GM18499 (cell line): Measurements from ENCODE around the gene PDE7B.
"Not testable (repeated sequence)": the region's sequence is repeated elsewhere in the genome, so short reads cannot be mapped to it uniquely, and the experiment has no call there.

Source experiments
- ATAC-seq: cut with Tn5 transposase; IDR thresholded peaks from one replicate; pipeline ENCODE4 v1.9.1; 2021; ENCODE audit warnings: moderate number of reproducible peaks; ENCODE audit not compliant: insufficient read depth, unreplicated experiment

PDE7B gene

DNA sequence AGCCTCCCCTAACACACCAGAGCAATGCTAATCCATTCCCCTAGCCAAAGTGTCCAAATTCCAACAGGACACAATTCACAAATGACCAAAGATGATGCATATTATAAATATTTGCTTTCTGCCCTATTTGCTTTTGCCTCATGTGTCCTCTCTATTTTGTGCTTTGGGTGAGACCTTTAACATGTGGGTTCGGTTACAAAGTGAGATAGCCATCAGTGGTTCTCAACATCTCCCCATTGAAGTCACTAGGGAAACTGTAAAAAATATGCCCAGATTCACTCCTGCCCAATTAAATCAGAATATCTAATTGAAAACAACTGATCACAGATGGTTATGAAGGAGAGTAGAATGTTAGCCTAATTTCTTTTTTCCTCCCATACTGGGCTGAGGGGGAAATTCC is 239.4 kb downstream of the PDE7B start:
- ATAC-seq = no peak

- ATAC-seq = no peak
These were observed 241.4 kb downstream of the PDE7B start for GRCh38 chr6:136092897-136093296.

- ATAC-seq = no peak
These were observed 242.3 kb downstream of the PDE7B start for GRCh38 chr6:136093835-136094234.

DNA sequence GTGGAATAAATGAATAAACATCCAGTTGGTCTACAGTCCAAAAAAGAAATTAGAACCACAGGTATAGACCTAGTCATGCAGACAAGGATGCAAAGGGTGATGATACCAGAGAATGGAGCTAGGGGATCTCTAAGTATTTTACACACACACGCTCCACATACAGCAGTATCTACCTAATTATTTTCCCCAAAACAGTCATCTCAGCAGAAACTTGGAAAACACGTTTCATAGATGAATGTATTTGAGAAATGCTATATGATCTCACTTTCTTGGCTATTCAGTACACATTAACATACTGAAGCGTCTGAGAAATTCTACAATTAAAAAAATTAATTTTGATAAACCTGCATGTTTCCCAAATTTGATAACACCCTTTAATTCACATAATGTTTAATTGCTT is 243.3 kb downstream of the PDE7B start:
- ATAC-seq = no peak

GRCh38 chr6:136095986-136096385 is 244.5 kb downstream of the PDE7B start:
- ATAC-seq = no peak

- no peak for ATAC-seq
These were observed 251.6 kb downstream of the PDE7B start for GRCh38 chr6:136102991-136103688.

DNA sequence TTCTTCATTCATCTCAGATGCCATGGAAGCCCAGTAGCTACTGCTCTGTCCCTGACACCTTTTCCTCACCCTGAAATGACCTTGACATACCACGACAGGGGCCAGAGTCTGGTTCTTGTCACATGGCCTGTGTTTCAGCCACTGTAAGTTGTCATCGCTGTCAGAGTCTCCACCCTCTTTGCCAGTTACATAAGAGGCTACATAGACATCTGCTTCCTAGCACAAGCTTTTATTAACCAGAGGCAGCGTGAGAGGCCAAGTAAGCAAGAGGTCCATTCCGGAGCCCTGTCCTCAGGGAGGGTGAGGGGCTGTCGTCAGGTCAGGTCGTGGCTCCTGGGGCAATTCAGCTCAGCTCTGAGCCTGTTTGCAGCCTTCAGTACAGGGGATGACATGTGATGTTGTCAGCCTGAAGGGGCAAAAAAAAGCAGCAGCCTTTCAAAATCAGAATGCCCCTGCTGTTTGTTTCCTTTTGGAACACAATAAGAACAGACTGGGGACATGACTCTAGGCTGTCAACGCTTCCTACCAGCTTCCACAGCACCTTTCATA is 252.3 kb downstream of the PDE7B start:
- ATAC-seq = no peak

GRCh38 chr6:136104556-136104955 is 253.1 kb downstream of the PDE7B start:
- ATAC-seq = no peak

DNA sequence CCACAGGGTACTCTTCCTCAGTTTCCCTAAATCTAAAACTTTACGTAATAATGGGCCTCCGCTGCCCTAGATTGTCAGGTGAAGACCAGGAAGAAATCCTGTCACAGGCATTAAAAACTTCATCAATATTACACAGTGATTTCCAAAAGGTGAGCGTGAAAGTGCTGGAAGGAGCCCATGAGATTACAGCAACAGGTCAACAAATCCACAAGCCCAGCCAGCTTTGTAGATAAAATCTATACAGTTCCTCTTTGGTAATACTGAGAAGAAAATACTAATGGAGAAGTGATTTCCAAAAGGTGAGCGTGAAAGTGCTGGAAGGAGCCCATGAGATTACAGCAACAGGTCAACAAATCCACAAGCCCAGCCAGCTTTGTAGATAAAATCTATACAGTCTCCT is 254.3 kb downstream of the PDE7B start:
- ATAC-seq = not testable (repeated sequence)

DNA sequence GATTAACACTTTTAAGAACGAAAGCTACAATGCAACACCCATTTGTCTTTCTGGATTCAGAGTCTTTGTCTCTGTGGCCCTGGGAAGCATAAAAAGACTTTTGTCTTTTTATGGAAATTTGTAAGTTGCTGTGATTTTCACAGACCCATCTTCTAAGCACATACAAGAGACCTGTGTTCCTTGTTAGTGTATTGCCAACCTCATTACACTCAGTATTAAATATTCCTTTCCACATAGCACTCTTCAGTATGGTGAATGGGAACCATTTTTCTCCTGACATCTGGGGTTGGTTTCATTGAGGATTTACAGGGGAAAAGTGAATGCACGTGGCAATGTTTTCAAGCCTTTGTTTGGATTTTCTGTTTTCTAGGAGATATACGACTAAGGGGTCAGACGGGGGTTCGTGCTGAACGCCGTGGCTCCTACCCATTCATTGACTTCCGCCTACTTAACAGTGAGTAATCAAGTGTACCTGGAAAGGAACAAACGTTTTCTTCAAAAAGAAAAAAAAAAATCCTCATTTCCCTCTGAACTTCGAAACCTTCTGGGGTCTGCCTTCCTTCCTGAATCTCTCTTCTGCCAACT is 257.0 kb downstream of the PDE7B start:
- ATAC-seq = no peak

- ATAC-seq = no peak
These were observed 260.3 kb downstream of the PDE7B start for GRCh38 chr6:136111831-136112230.

- ATAC-seq = no peak
These were observed 260.8 kb downstream of the PDE7B start for GRCh38 chr6:136112262-136112661.

DNA sequence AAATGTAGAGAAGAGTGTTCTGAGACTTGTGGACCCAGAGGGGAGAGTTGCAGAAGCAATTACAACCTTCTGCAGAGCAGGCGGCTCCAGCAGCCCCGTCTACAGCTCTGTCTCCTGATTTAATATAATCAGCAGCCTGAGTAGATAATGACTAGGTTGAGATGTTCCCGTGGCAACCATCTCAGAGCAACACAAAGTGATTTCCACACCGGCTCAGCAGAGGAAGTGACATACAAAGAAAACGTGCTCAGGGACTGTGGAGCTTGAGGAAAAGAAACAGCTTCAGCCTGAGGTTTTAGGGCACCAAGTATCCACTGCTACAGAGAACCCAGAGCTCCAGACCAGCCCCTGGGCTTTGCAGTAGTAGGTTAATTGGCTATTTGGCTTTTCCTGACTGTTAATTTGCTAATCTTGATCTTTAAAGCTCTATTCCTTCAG is 262.3 kb downstream of the PDE7B start:
- no peak for ATAC-seq

- ATAC-seq = no peak
These were observed 263.2 kb downstream of the PDE7B start for GRCh38 chr6:136114661-136115060.

DNA sequence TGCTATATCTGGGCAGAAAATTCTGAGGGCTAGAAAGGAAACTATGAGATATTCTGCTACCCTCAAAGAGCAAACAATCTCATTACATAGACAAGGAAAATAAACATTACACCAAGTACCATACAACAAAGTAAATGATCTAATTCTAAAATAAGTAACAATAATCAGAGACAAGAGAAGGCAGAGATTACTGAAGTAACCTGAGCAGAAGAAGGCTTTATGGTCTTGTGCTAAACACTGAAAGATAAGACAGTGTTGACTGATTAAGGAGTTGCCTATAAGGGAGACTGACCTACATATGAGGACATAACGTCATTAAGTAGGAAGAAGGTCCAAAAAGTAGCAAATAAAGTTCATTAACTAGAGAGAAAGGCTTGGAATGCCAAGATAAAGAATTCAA is 264.4 kb downstream of the PDE7B start:
- no peak for ATAC-seq

GRCh38 chr6:136117081-136117480 is 265.6 kb downstream of the PDE7B start:
- ATAC-seq = no peak

- ATAC-seq = no peak
These were observed 267.3 kb downstream of the PDE7B start for GRCh38 chr6:136118787-136119186.

DNA sequence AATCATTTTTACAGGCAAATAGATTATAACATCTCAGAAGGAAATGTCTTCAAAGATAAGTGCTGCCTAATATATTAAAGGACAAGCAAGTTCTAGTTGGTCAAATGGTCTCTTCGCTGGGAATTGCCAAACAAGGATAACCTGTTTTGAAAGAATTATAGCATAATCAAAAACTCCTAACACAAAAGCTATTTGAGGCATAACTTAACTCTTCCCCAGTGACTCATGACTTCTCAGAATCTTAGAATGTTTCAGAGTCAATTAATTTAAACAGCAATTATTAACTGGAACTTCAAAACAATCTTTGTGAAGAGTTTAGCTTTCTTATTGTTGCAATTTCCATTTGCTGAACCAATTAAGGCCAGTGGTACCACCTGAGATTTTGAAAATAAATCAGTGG is 272.0 kb downstream of the PDE7B start:
- ATAC-seq = no peak

DNA sequence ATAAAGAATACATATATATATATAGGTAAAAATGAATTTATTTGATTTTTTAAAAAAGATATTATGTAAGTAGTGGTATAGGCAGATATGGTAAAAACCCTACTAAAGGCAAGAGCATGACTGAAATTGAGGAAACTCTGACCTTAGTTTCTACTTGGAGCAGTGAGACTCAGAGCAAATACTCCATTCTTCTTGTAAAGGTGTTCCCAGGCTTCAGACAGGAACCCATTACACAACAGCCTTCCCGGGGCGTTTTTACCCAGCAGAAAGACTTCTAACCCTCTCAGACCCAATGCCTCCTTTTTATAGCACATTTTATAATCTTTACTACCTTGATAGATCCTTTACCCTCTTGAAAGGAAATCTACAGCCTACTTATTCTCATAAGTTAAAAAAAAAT is 274.1 kb downstream of the PDE7B start:
- ATAC-seq = no peak

- ATAC-seq = no peak
These were observed 276.4 kb downstream of the PDE7B start for GRCh38 chr6:136127873-136128272.

DNA sequence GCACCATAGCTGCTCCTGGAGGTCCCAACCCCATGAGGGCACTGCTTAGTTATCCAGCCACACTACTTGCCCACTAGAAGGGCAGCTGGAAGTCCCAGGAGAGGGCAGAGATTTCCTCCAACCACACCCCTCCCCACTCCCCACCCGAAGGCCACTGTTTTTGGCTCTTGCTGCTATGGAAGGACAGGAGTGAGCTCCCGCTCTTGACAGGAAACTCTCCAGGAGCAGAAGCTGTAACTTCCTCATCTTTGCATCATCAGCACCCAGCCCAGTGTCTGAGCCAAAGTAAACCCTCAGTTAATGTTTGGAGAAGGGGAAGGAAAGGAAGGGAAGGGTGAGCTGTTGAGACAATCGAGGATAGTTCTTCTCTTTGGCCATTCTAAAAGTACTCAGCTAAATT is 277.9 kb downstream of the PDE7B start:
- no peak for ATAC-seq

DNA sequence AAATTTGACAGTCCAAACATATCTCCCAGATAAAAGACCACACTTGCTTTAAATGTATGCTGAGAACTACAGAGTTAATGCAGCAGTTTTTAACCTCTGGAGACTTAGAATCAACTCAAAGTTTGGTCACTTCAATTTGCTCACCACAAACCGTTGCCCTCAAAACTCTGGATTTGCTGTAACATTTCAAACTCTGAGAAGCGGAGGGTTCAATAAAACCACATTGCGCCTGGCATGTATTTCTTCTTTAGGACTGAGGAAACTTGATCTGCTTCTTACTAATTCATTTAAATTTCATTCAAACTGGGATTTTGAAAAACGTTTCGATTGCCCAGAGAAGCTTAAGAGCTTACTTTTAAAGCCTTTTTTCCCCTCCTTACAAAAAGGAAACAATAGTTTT is 282.8 kb downstream of the PDE7B start:
- ATAC-seq = no peak
